NCI-H2196 (cell line): Measurements from ENCODE around the gene NAGA.
A peak's percentile ranks its signal among the peaks of the same experiment; 100 is the strongest.
"Not testable (repeated sequence)": the region's sequence is repeated elsewhere in the genome, so short reads cannot be mapped to it uniquely, and the experiment has no call there.

Experiments
- DNase-seq: peaks from one replicate; lab custom pipeline; 2025; ENCODE audit not compliant: unreplicated experiment; lab: John Stamatoyannopoulos, UW

Gene NAGA

GRCh38 chr22:42070517-42071422 lies at the start of gene NAGA:
Gene NAGA, minus strand, starts transcription at chr22:42070812. Its CDS starts 515 bp downstream, at chr22:42070297.
- DNase-seq, result peak; percentile 99

DNA sequence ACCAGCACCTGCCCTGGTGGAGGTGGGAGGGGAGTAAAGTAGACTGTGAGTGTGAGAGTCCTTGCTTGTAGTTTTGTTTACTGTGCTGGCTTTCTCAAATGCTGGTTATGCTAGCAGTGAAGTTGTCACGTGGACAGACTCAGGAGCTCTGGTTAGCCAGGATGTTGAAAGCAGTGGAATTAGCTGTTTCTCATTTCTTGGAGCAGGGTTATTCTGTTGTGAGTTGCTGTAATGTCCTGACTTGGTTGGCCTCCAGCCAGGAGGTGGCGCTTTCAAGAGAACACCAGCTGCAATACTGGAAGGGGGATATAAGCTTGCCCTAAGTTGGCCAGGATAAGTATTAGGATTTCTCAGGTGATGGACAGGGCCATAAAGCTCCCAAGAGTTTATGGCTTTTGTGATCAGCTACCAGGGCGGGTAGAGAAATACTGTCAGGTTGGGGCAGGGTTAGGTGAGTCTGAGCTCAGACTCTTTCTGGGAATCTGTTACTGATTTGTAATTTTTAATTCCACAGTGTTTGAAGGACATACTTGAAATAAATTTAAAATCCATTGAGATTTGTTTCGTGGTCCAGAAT lies 46.3 kb upstream of the NAGA start:
- no peak for DNase-seq

DNA sequence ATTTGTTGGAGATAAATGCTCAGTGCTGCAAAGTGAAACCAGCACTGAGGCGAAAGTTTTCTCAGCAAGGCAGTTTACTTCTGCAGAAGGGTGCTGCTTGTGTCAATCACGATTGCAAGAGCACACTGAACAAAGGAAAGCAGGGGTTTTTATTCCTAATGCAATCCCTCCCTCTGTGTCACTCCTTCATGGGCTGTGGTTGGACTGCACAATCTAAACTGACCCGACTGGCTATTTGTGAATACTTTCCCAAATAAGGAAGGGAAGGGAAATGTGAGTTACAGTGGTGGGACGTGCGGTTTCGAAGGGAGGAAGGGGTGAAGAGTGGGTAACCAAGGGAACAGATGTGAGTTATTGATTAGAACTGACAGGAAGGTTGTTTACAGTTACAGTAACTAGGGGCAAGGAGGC lies 44.8 kb upstream of the NAGA start:
- DNase-seq, result not testable (repeated sequence)

- no peak for DNase-seq
Measured at GRCh38 chr22:42114721-42115120, 44.1 kb upstream of the NAGA start.

DNA sequence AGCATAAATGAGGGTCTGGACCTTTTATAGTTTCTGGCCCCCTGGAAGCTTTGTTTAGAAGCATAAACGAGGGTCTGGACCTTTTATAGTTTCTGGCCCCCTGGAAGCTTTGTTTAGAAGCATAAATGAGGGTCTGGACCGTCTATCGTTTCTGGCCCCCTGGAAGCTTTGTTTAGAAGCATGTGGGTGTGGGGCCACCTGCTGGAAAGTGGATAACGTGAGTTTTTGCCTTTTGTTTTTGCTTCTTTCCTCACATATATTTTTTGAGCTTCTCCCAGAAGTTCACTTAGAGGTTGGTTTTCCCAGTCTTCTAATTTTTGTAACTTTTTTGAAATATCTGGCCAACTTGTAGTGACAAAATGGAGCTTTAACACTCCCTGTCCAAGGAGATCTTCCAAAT lies 42.2 kb upstream of the NAGA start:
- DNase-seq, result not testable (repeated sequence)

GRCh38 chr22:42111798-42112197 lies 41.2 kb upstream of the NAGA start:
- DNase-seq, result no peak

- DNase-seq, result no peak
Measured at GRCh38 chr22:42108848-42109247, 38.2 kb upstream of the NAGA start.

- DNase-seq, result not testable (repeated sequence)
Measured at GRCh38 chr22:42104332-42104860, 33.8 kb upstream of the NAGA start.

DNA sequence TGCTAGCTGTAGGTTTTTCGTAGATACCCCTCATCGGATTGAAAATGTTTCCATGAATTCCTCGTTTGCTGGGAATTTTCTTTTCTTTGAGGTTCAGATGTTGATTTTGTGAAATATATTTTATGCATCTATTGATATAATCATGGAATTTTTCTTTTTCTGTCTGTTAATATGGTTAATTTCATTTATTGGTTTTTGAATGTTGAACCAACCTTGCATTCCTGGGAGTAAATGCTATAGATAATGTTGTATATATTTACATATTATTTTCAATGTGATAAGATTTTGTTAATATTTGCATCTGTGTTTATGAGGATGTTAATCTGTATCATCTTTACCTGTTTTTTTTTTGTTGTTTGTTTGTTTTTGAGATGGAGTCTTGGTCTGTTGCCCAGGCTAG lies 30.6 kb upstream of the NAGA start:
- DNase-seq, result no peak

GRCh38 chr22:42091455-42091782 lies 20.8 kb upstream of the NAGA start:
- DNase-seq, result no peak

DNA sequence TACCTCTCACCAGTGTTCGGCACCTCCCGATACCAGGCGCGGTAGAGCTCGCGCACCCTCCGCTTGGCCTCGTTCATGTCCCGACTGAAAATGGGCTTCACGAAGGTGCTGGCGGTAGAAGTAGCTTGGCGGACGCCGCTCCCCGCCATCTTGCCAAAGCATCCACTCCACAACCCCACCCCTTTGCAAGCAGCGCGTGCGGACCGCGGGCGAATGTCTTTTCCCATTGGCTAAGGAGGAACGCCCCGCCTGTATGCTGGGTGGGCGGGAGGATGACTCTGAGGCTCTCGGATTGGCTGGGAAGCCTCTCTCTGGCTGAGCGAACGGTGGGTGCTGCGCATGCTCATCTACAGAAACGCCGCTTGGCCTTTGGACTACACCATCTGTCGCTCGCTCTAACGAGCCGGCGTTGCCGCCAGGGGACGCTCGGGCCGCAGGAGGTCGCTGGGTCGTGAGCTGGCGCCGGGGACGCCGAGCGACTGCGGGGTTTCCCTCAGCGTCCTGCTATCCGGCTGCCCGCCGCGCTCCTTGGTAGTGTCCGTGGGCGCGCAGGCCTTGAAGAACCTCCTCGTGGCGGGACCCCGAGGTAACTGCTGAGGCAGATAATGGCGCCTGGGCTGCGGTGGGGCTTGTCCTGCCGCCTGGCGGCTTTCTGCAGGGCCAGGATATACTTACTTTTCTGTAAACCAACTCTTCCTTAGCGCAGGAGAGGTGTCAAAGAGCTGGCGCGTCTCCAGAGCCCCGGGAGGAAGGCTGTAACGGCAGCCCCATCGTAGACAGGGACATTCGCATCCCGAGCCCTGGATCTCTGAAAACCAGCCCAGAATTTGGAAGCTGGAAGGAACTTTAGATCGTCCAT lies 20.2 kb upstream of the NAGA start, which contains the start of gene NDUFA6:
Gene NDUFA6, minus strand, starts transcription at position 177 of the 859 bp plus-strand sequence. Its CDS starts 28 bp downstream, at position 149.
- peak; percentile 99 for DNase-seq

- no peak for DNase-seq
Measured at GRCh38 chr22:42086051-42086450, 15.4 kb upstream of the NAGA start.

- DNase-seq, result no peak
Measured at GRCh38 chr22:42084874-42085273, 14.3 kb upstream of the NAGA start.

DNA sequence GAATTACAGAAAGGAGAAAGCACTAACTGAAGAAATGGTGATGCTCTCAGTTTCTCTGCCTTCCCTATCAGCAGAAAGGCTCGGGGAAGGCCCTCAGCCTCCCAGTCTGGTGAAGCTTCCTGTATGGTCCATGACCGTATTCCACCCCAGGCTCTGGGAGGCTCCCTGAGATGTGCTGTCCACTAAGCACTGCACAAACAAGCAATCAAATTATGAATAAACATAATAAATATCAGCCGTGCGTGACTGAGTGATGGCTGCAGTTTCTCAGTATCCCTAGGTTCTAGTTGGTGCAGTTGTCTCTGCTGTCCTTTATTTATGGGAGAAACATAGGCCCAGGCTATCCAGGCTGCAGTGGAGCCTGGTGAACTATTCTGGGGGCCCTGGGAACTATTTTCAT lies 12.5 kb upstream of the NAGA start:
- DNase-seq, result no peak

DNA sequence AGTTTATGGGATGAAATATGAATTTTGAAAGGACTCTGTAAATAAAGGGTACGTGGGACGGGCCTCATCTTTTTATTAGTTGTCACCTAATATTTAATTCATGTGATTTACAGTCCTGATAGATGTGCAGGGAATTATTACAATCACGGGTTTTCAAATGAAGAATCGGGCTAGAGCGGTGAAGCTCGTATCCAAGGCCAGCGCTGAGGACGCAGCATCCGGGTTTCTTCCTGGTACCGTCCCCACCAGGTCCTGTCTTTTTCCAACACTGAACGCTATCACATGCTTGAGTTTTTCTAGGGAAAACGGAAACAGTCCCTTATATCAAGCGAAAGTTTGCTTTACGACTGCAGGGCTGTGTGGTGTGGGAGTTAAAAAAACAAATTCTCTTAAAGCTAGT lies 9.7 kb upstream of the NAGA start:
- DNase-seq, result peak; percentile 40

DNA sequence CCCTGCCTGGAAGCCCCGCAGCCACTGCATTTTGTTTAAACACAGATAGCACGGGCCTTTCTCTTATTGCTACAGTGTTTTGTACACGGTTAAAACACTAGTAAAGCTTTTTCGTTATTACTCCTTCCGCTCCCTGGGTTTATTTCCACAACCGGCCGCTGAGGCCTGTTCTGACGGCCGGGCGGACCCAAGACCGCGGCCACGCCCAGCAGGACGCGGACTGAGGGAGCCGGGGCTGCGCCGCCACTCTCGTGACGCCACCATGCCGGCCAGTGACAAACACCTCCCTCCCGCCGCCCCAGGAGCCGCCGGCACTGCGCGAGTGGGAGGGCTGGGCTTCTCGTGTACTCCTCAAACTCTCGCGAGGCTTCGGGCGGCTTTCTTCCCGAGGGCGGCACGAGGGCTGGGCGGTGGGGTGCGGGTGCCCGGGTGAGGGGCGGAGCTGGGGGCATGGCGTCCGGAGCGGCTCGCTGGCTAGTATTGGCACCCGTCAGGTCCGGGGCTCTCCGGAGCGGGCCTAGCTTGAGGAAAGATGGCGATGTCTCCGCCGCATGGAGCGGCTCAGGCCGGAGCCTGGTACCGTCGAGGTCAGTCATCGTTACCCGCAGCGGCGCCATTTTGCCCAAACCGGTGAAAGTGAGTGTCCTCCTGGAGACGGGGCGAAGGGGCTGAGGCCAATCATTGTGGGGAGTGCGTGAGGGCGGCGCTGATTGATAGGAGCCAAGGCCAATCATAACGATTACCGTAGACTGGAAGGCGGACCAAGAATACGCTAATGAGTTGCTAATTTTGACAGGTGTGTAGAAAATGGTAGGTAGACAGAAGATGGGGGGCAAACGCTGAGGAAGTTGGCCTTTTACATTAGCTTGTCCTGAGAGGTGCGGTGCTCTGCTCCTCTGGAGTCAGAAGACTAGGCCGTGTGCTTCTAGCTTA lies 9.0 kb upstream of the NAGA start, which contains the start of gene SMDT1:
Gene SMDT1, plus strand, starts transcription at position 382 of the 933 bp plus-strand sequence. Its CDS starts 69 bp downstream, at position 451.
- peak; percentile 99 for DNase-seq

- no peak for DNase-seq
Measured at GRCh38 chr22:42078469-42079318, 8.1 kb upstream of the NAGA start.

GRCh38 chr22:42077486-42078125 lies 7.0 kb upstream of the NAGA start:
- no peak for DNase-seq
